Measurements from ENCODE around the gene BCL2L12. TPM values are rescaled to one million over a fixed set of nuclear protein-coding genes. Genes with fewer than 3 reads are reported as not detected.

BCL2L12 gene
- total RNA-seq, 1 donor from 2014 or later: 39.1 TPM

DNA sequence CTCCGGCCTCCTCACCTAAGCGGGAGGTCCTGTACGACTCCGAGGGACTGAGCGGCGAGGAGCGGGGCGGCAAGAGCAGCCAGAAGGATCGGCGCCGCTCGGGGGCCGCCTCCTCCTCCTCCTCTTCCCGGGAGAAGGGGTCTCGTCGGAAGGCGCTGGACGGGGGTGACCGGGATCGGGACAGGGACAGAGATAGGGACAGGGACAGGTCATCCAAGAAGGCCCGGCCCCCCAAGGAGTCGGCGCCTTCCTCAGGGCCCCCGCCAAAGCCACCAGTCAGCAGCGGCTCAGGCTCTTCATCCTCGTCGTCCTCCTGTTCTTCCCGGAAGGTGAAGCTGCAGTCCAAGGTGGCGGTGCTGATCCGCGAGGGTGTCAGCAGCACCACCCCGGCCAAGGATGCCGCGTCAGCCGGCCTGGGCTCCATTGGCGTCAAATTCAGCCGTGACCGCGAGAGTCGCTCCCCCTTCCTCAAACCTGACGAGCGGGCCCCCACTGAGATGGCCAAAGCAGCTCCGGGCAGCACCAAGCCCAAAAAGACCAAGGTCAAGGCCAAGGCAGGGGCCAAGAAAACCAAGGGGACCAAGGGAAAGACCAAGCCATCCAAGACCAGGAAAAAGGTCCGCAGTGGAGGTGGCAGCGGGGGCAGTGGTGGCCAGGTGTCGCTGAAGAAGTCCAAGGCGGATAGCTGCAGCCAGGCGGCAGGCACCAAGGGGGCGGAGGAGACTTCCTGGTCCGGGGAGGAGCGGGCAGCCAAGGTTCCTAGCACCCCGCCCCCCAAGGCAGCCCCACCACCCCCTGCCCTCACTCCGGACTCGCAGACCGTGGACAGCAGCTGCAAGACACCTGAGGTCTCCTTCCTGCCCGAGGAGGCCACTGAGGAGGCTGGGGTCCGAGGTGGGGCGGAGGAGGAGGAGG is 12.9 kb upstream of the BCL2L12 start:
- intact Hi-C loops (cut with micrococcal nuclease): no loop called here
- Mint-ChIP-seq H3K9me3 (no peaks in the 10 kb centered on the region), H3K27me3 (no peaks in the 10 kb centered on the region), H3K4me1 (peaks cover 1% of the 10 kb centered on the region), H3K27ac (no peak overlapping the region), H3K4me3 (no peak overlapping the region), H3K36me3 (ENCODE audit: low read depth) (peaks cover 71% of the 10 kb centered on the region)
- ChIA-PET POLR2A (no interaction called here), CTCF (no interaction called here)
- no peak for ATAC-seq (ENCODE audit: low read depth)
- no peak for TF ChIP-seq CTCF (IDR thresholded peaks at IDR 0.05)
- DNase-seq: no peak

DNA sequence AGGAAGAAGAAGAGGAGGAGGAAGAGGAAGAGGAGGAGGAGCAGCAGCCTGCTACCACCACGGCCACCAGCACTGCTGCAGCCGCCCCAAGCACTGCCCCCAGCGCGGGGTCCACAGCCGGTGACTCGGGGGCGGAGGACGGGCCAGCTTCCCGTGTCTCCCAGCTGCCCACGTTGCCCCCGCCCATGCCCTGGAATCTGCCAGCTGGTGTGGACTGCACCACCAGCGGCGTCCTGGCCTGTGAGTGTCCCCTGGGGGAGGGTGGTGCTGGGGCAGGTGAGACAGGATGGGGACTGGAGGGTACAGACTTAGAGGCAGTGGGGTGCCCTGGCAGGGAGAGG is 12.3 kb upstream of the BCL2L12 start:
- intact Hi-C loops (cut with micrococcal nuclease): no loop called here
- H3K27me3 Mint-ChIP-seq: no peaks in the 10 kb centered on the region
- ATAC-seq (ENCODE audit: low read depth): no peak
- H3K27ac Mint-ChIP-seq: no peak overlapping the region
- TF ChIP-seq CTCF (IDR thresholded peaks at IDR 0.05): no peak
- POLR2A ChIA-PET: no interaction called here
- H3K4me3 Mint-ChIP-seq: no peak overlapping the region
- peaks cover 70% of the 10 kb centered on the region for H3K36me3 Mint-ChIP-seq (ENCODE audit: low read depth)
- peaks cover 1% of the 10 kb centered on the region for H3K4me1 Mint-ChIP-seq
- no peak for DNase-seq
- H3K9me3 Mint-ChIP-seq: no peaks in the 10 kb centered on the region
- CTCF ChIA-PET: interaction anchor here (1.1 kb wide), 1 partner anchor 19 kb away, joined by 4 read pairs; no protein-coding TSS in a partner anchor

DNA sequence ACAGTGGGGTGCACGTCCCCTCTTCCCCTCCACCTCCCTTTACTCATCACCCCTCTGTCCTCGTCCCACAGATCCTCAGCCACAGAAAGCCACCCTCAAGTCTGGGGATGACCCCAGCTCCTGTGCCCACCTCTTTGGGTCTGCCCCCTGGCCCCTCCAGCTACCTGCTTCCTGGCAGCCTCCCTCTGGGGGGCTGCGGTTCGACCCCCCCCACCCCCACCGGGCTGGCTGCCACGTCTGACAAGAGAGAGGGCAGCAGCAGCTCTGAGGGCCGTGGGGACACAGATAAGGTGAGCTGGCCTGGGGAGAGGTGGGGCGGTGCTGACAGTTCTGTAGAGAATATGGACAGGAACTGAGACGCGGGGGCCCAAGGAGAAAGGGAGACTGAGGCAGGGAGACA is 11.2 kb upstream of the BCL2L12 start:
- DNase-seq: no peak
- POLR2A ChIA-PET: interaction anchor here (0.5 kb wide), 1 partner anchor 31 kb away, joined by 11 read pairs; no protein-coding TSS in a partner anchor
- Mint-ChIP-seq H3K4me1 (no peaks in the 10 kb centered on the region), H3K9me3 (no peaks in the 10 kb centered on the region), H3K27me3 (no peaks in the 10 kb centered on the region), H3K27ac (no peak overlapping the region), H3K36me3 (ENCODE audit: low read depth) (peaks cover 70% of the 10 kb centered on the region), H3K4me3 (no peak overlapping the region)
- no peak for ATAC-seq (ENCODE audit: low read depth)
- intact Hi-C loops (cut with micrococcal nuclease): no loop called here
- CTCF ChIA-PET: interaction anchor here (1.1 kb wide), 1 partner anchor 18 kb away, joined by 4 read pairs; no protein-coding TSS in a partner anchor
- no peak for TF ChIP-seq CTCF (IDR thresholded peaks at IDR 0.05)

DNA sequence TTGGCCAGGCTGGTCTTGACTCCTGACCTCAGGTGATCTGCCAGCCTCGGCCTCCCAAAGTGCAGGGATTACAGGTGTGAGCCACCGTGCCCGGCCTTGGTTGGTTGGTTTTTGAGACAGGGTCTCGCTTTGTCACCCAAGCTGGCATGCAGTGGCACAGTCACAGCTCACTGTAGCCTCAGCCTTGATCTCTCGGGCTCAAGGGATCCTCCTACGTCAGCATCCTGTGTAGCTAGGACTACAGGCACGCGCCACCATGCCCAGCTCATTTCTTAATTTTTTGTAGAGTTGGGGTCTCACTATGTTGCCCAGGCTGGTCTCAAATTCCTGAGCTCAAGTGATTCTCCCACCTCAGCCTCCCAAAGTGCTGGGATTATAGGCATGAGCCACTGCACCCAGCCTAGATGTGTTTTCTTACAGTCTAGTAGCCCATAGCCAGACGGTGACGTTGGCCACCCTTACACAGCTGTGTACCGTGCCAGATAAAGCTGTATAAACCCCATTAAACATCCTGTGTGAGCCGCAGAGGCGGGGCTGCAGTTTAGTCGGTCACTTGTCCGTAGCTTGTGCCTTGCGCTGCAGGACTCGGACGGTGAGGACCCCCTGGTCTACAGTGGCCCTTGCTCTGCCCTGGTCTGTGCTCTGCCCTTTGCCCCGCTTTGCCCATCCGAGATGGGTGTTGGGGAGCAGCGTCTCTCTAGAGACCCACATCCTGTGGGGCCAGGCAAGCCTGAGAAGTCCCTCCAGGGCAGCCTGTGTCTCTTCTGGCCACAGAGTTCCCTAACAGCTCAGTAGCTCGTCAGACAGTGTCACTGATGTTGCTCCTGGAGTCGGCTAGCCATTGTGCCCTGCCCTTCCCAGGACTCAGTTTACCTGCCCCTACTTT is 9.9 kb upstream of the BCL2L12 start:
- H3K4me3 Mint-ChIP-seq: no peak overlapping the region
- no peaks in the 10 kb centered on the region for H3K4me1 Mint-ChIP-seq
- H3K27me3 Mint-ChIP-seq: no peaks in the 10 kb centered on the region
- POLR2A ChIA-PET: interaction anchor here (0.6 to 1.0 kb wide), 4 partner anchors 9 to 36 kb away, joined by 3 to 4 read pairs (median 4); partner anchors contain the start of gene SCAF1
- H3K36me3 Mint-ChIP-seq (ENCODE audit: low read depth): peaks cover 73% of the 10 kb centered on the region
- DNase-seq (no peak), ATAC-seq (ENCODE audit: low read depth) (no peak)
- no peak overlapping the region for H3K27ac Mint-ChIP-seq
- intact Hi-C loops (cut with micrococcal nuclease): no loop called here
- no peaks in the 10 kb centered on the region for H3K9me3 Mint-ChIP-seq
- CTCF ChIA-PET: no interaction called here
- TF ChIP-seq CTCF (IDR thresholded peaks at IDR 0.05): no peak

Data from activated B cell treated with CpG ODN at 0.5 μM for 24 hours (primary cell).